GM12872 (cell line): ENCODE results near the gene FHIT.

Experiments used
- CTCF ChIP-seq: IDR thresholded peaks from 3 replicates; pipeline ENCODE4 v1.5.1; 2011; ENCODE audit warnings: low read depth, mild to moderate bottlenecking, low read length, moderate library complexity; ENCODE audit not compliant: insufficient read depth

The FHIT gene

GRCh38 chr3:61201071-61201470 lies 50.2 kb downstream of the FHIT start:
- no peak for TF ChIP-seq CTCF

GRCh38 chr3:61200270-61200669 lies 51.0 kb downstream of the FHIT start:
- TF ChIP-seq CTCF = no peak

- TF ChIP-seq CTCF = no peak
Observed at GRCh38 chr3:61199843-61200242, 51.4 kb downstream of the FHIT start.

GRCh38 chr3:61194892-61195538 lies 56.2 kb downstream of the FHIT start:
- no peak for TF ChIP-seq CTCF

- no peak for TF ChIP-seq CTCF
Observed at GRCh38 chr3:61192222-61192621, 59.0 kb downstream of the FHIT start.

GRCh38 chr3:61186030-61186429 lies 65.2 kb downstream of the FHIT start:
- no peak for TF ChIP-seq CTCF

- TF ChIP-seq CTCF = no peak
Observed at GRCh38 chr3:61184956-61185355, 66.3 kb downstream of the FHIT start.
